HepG2 (cell line): Measurements from ENCODE around the gene THBD. TPM values are rescaled to one million over a fixed set of nuclear protein-coding genes. Genes with fewer than 3 reads are reported as not detected.

Source experiments
- ATAC-seq: fragments of 200-7000 bp; cut with Tn5 transposase; 3 replicates; pipeline ENCODE4 v1.9.1; 2020; ENCODE audit warnings: mild to moderate bottlenecking, moderate library complexity
- BruUV-seq: library from RNA; stranded (reverse); fragments of 400-500 nt; replicated peaks from 2 replicates; lab custom pipeline; 2021; lab: Mats Ljungman, UMichigan
- CTCF ChIA-PET: fragments of 300-600 bp; formaldehyde crosslinking; extraction: SDS; loops from one replicate; lab custom pipeline; 2021; ENCODE audit warnings: low total read pairs, inconsistent platforms, low intra/inter-chr PET ratio; lab: Yijun Ruan, JAX
- POLR2A ChIA-PET: fragments of 350-600 bp; sonication (Branson Sonifier 250); formaldehyde crosslinking; loops from one replicate; lab custom pipeline; 2020; ENCODE audit warnings: antibody characterized with exemption, inconsistent platforms; lab: Yijun Ruan, JAX
- DNase-seq: peaks from one replicate; pipeline ENCODE4 v3.0.0-alpha.2; 2015; ENCODE audit warnings: low spot score
- FAIRE-seq: peaks from 3 replicates; lab custom pipeline; 2011; peaks lifted over from hg19 to GRCh38; lab: Jason Lieb, UNC
- H2AFZ ChIP-seq: one replicate; pipeline ENCODE4 v1.6.1; 2011; ENCODE audit warnings: low read length, inconsistent platforms
- H3K27ac ChIP-seq: fragments of 300-600 bp; 3 replicates; pipeline ENCODE4 v1.8.0; 2011; ENCODE audit warnings: mixed run types, mild to moderate bottlenecking, mixed read lengths, low read length, inconsistent platforms; ENCODE audit not compliant: insufficient read depth; ENCODE audit errors: extremely low read length
- H3K27me3 ChIP-seq, 2 experiments: fragments of 200-600 bp in 1 of 2; 2 replicates in 1 of 2; 3 replicates in 1 of 2; pipeline versions ENCODE4 v1.6.0 to v1.8.0; 2011; ENCODE audit warnings: low read length in 2 of 2, mild to moderate bottlenecking in 2 of 2, moderate library complexity in 2 of 2, inconsistent platforms in 1 of 2; ENCODE audit not compliant: insufficient read depth in 2 of 2, control insufficient read depth in 1 of 2
- H3K36me3 ChIP-seq, 2 experiments: fragments of 200-600 bp in 1 of 2; replicated peaks in 1 of 2; 2 replicates in 1 of 2; 3 replicates in 1 of 2; pipeline versions ENCODE4 v1.5.1 to v1.8.0; 2011; ENCODE audit warnings: low read length in 2 of 2, inconsistent platforms in 1 of 2; ENCODE audit not compliant: insufficient read depth in 2 of 2, control insufficient read depth in 1 of 2
- H3K4me1 ChIP-seq: 2 replicates; pipeline ENCODE4 v1.5.1; 2012; ENCODE audit warnings: low read length, inconsistent platforms; ENCODE audit not compliant: insufficient read depth
- H3K4me2 ChIP-seq: 2 replicates; pipeline ENCODE4 v1.6.0; 2011; ENCODE audit warnings: low read depth, low read length, inconsistent platforms
- H3K4me3 ChIP-seq, 3 experiments: fragments of 200-600 bp in 1 of 3; sonication (generic), shearing (Covaris generic) in 1 of 3; replicated peaks in 1 of 3; 2 replicates each; pipeline ENCODE4 v1.5.1; 2011 to 2016; ENCODE audit warnings: low read length in 3 of 3, inconsistent platforms in 2 of 3, low read depth in 2 of 3, mild to moderate bottlenecking in 2 of 3, control low read depth in 1 of 3, mixed read lengths in 1 of 3; ENCODE audit not compliant: insufficient read depth in 1 of 3
- H3K79me2 ChIP-seq: one replicate; pipeline ENCODE4 v1.6.1; 2011; ENCODE audit warnings: low read length, inconsistent platforms; ENCODE audit not compliant: insufficient read depth
- H3K9ac ChIP-seq: 2 replicates; pipeline ENCODE4 v1.6.0; 2011; ENCODE audit warnings: mild to moderate bottlenecking, low read depth, low read length, inconsistent platforms; ENCODE audit not compliant: insufficient read depth
- H3K9me3 ChIP-seq: 2 replicates; pipeline ENCODE4 v1.5.1; 2012; ENCODE audit warnings: mild to moderate bottlenecking, low read length
- H4K20me1 ChIP-seq: 2 replicates; pipeline ENCODE4 v1.6.0; 2011; ENCODE audit warnings: inconsistent platforms, mild to moderate bottlenecking, low read length, moderate library complexity; ENCODE audit not compliant: insufficient read depth
- MTA1 ChIP-seq: sonication (generic); formaldehyde crosslinking; IDR thresholded peaks from 2 replicates; pipeline ENCODE4 v1.4.0; 2020; ENCODE audit warnings: missing genetic modification reagents, mild to moderate bottlenecking, borderline replicate concordance
- RAD21 ChIP-seq: fragments of 450-650 bp; formaldehyde crosslinking; IDR thresholded peaks from 2 replicates; pipeline ENCODE4 v1.5.0; 2020; ENCODE audit warnings: mild to moderate bottlenecking
- ZNF607 ChIP-seq: sonication (generic); formaldehyde crosslinking; IDR thresholded peaks from 2 replicates; pipeline ENCODE4 v1.5.1; 2020; ENCODE audit warnings: missing genetic modification reagents, mild to moderate bottlenecking, borderline replicate concordance
- WGBS: methylation state at CpG from one replicate; pipeline ENCODE4 v1.1.6; 2017; ENCODE audit warnings: low lambda C conversion rate; 5-methylcytosine and 5-hydroxymethylcytosine counted together
- in situ Hi-C: cut with HindIII; loops from 2 replicates; pipeline ENCODE4 v1.10.0; 2017; ENCODE audit warnings: low pct_unique_long_range_greater_than_20kb; ENCODE audit not compliant: extremely low pct_ligation_motif_present
- intact Hi-C: fragments of 100-400 bp; cut with micrococcal nuclease; formaldehyde crosslinking; loops from one replicate; pipeline ENCODE4 v1.10.0; 2022; ENCODE audit not compliant: unreplicated experiment
- polyA plus RNA-seq, 8 experiments: library from polyadenylated mRNA; depleted of rRNA in 3 of 8; stranded (reverse) in 7 of 8; unstranded in 1 of 8; fragments of >200 nt; fragmentation: Illumina TruSeq in 4 of 8; extraction: Trizol in 4 of 8; gene quantifications; 2 replicates each; pipeline versions ENCODE4 v1.2.1 to v1.2.3, GENCODE V29; 2011 to 2016; ENCODE audit warnings: low read depth in 4 of 8, missing spikeins in 1 of 8, mixed read lengths in 1 of 8; ENCODE audit not compliant: insufficient read depth in 1 of 8
- total RNA-seq, 5 experiments: library from RNA; depleted of rRNA; stranded (reverse); fragments of >200 nt; fragmentation: Illumina TruSeq; extraction: Trizol; gene quantifications; 2 replicates each; pipeline ENCODE4 v1.2.3, GENCODE V29; 2016; ENCODE audit warnings: low read depth in 1 of 5
- TF ChIP-seq, protein P1 (sequence below): sonication (generic); formaldehyde crosslinking; IDR thresholded peaks from 2 replicates; pipeline ENCODE4 v1.5.1; 2020; ENCODE audit warnings: mild to moderate bottlenecking, missing genetic modification reagents, moderate library complexity
- TF ChIP-seq, protein P2 (sequence below): sonication (generic); formaldehyde crosslinking; IDR thresholded peaks from 2 replicates; pipeline ENCODE4 v1.4.0; 2020; ENCODE audit warnings: mild to moderate bottlenecking, missing genetic modification reagents
- TF ChIP-seq, protein P3 (sequence below): sonication (generic); formaldehyde crosslinking; IDR thresholded peaks from 2 replicates; pipeline ENCODE4 v1.8.1; 2023; ENCODE audit warnings: mild to moderate bottlenecking, missing genetic modification reagents
- TF ChIP-seq, protein P4 (sequence below): sonication (generic); formaldehyde crosslinking; IDR thresholded peaks from 2 replicates; pipeline ENCODE4 v1.4.0; 2020; ENCODE audit warnings: missing genetic modification reagents, borderline replicate concordance

THBD gene
- total and polyA plus RNA-seq, 2 of the 13 experiments (the other 11 are each of a cell fraction or from before 2014, with no cell fraction given): 0.03 TPM; not detected in 1

DNA sequence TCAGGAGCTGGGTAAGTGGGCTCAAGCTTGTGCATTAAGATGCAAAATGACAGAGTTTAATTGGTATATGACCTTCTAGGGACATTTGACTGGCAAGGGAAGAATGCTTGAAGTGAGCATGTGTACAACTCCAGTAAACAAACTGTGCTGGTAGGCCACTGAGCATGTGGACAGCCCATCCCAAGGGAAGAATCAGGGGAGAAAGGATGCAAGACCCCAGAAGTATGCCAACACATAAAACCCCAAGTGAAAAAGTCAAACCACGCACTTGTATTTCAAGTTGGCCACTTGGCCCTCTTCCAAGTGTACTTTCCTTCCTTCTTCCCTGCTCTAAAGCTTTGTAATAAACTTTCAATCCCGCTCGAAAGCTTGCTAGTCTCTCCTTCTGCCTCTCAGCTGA, 10.4 kb upstream of the THBD start:
- Histone ChIP-seq H3K4me3 (no peak overlapping the region), H3K4me2 (no peak overlapping the region), H3K4me1 (no peaks in the 10 kb centered on the region), H3K9me3 (no peaks in the 10 kb centered on the region), H3K27ac (no peak overlapping the region), H2AFZ (no peak overlapping the region), H3K79me2 (no peaks in the 10 kb centered on the region), H4K20me1 (no peaks in the 10 kb centered on the region), H3K27me3 (no peaks in the 10 kb centered on the region), H3K9ac (no peak overlapping the region), H3K36me3 (no peaks in the 10 kb centered on the region)
- BruUV-seq: no TSS peak
- 13% methylated on average over 3 of the region's 3 CpGs for WGBS
- intact Hi-C loops: no loop called here
- CTCF ChIA-PET: no interaction called here
- no peak for DNase-seq
- ATAC-seq: no peak
- in situ Hi-C loops: no loop called here
- POLR2A ChIA-PET: no interaction called here
- TF ChIP-seq, protein P1, sequence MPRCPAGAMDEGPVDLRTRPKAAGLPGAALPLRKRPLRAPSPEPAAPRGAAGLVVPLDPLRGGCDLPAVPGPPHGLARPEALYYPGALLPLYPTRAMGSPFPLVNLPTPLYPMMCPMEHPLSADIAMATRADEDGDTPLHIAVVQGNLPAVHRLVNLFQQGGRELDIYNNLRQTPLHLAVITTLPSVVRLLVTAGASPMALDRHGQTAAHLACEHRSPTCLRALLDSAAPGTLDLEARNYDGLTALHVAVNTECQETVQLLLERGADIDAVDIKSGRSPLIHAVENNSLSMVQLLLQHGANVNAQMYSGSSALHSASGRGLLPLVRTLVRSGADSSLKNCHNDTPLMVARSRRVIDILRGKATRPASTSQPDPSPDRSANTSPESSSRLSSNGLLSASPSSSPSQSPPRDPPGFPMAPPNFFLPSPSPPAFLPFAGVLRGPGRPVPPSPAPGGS (CRISPR knock-in tag): no peak
- TF ChIP-seq RAD21 (CRISPR knock-in tag) (no peak), ZNF607 (CRISPR knock-in tag) (no peak), MTA1 (CRISPR knock-in tag) (no peak)
- TF ChIP-seq, protein P2, sequence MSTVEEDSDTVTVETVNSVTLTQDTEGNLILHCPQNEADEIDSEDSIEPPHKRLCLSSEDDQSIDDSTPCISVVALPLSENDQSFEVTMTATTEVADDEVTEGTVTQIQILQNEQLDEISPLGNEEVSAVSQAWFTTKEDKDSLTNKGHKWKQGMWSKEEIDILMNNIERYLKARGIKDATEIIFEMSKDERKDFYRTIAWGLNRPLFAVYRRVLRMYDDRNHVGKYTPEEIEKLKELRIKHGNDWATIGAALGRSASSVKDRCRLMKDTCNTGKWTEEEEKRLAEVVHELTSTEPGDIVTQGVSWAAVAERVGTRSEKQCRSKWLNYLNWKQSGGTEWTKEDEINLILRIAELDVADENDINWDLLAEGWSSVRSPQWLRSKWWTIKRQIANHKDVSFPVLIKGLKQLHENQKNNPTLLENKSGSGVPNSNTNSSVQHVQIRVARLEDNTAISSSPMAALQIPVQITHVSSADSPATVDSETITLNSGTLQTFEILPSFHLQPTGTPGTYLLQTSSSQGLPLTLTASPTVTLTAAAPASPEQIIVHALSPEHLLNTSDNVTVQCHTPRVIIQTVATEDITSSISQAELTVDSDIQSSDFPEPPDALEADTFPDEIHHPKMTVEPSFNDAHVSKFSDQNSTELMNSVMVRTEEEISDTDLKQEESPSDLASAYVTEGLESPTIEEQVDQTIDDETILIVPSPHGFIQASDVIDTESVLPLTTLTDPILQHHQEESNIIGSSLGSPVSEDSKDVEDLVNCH (CRISPR knock-in tag): no peak
- TF ChIP-seq, protein P3, sequence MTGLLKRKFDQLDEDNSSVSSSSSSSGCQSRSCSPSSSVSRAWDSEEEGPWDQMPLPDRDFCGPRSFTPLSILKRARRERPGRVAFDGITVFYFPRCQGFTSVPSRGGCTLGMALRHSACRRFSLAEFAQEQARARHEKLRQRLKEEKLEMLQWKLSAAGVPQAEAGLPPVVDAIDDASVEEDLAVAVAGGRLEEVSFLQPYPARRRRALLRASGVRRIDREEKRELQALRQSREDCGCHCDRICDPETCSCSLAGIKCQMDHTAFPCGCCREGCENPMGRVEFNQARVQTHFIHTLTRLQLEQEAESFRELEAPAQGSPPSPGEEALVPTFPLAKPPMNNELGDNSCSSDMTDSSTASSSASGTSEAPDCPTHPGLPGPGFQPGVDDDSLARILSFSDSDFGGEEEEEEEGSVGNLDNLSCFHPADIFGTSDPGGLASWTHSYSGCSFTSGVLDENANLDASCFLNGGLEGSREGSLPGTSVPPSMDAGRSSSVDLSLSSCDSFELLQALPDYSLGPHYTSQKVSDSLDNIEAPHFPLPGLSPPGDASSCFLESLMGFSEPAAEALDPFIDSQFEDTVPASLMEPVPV (CRISPR knock-in tag): no peak
- TF ChIP-seq, protein P4, sequence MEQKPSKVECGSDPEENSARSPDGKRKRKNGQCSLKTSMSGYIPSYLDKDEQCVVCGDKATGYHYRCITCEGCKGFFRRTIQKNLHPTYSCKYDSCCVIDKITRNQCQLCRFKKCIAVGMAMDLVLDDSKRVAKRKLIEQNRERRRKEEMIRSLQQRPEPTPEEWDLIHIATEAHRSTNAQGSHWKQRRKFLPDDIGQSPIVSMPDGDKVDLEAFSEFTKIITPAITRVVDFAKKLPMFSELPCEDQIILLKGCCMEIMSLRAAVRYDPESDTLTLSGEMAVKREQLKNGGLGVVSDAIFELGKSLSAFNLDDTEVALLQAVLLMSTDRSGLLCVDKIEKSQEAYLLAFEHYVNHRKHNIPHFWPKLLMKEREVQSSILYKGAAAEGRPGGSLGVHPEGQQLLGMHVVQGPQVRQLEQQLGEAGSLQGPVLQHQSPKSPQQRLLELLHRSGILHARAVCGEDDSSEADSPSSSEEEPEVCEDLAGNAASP: no peak
- no peak for FAIRE-seq
